GM12873 (cell line): ENCODE results near the gene UBD.

ENCODE experiments used
- CTCF ChIP-seq: IDR thresholded peaks from 2 replicates; pipeline ENCODE4 v1.5.1; 2012; ENCODE audit warnings: low read depth, mild to moderate bottlenecking, moderate library complexity, low read length, control low read depth; ENCODE audit not compliant: insufficient read depth; ENCODE audit errors: missing control alignments

UBD gene

DNA sequence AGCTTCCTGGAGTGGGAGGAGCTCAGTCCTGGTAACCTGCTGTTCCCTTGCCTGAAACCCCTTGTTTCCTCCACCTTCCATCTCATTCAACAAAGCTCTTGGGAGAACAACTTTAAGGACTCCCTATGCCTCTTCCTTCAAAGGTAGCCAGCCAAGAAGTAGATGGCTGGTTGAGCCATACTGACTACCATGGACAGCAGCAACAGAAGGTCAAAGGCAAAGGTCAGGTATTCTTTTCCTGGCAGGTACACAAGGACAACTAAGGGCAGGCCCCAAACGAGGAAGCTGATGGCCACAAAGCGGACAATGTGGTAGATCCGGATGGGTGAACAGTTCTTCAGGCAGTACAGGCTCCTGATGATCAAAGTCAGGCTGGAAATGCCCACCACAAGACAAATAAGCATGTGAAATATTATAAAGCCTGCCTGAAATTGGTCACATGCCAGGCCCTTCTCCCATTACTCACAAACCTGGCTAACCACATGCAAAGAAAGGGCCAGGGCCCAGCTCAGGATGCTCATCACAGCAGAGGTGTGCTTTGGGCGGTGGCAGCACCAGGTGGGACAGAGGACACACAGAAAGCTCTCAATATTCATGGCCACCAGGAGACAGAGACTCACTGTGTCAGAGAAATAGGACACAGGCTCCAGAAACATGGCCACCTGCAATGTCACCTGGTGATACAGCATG is 21.7 kb downstream of the UBD start:
- TF ChIP-seq CTCF, result no peak

DNA sequence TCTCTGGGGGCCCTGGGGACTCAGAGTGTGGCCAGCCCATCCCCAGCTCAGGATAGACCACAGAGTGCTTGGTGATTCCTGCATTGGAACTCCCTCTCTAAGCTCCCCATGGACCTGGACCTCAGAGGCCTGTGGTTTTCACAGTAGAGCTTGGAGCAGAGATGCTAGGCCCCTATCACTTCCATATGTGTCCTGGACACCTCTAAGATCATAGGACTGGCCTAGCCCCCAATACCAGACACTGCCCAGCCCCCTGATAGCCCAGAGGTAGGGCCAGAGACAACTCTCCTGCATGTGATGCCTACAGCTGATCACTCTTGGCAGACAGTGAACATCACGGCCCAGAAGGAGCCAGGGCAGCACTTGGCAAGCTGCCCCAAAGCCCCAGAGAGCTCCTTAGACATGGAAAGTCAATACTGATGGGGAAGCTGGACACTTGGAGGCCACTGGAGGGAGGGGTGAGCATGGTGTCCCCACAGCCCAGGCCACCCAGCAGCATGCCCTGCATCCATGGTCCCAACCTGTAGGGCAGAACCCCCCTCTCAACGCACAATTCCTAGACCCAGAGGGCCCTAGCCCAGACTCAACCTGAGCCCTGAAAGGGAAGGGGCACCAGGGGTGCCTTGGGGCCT is 27.1 kb downstream of the UBD start:
- no peak for TF ChIP-seq CTCF

- TF ChIP-seq CTCF, result no peak
Measured at GRCh38 chr6:29531668-29532067, 27.9 kb downstream of the UBD start.

GRCh38 chr6:29530671-29531310 is 28.7 kb downstream of the UBD start:
- no peak for TF ChIP-seq CTCF

DNA sequence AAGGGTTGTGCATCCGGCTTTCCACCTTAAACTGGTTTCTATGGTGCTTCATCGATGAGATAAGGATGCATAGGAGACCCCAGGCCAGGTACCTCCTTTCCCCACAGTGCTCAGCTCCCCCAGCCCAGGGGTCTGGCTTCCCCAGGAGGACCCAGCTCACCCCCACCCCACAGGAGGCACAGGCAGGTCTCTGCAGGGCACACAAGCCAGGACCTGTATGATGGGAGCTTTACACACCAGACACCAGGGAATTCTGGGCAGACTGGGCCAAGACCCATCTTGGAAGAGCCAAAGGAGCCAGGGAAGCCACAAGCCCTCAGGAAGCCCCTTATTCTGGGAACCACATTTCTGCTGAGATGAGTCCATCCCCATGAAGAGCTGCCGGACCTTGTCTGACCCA is 29.6 kb downstream of the UBD start:
- no peak for TF ChIP-seq CTCF

DNA sequence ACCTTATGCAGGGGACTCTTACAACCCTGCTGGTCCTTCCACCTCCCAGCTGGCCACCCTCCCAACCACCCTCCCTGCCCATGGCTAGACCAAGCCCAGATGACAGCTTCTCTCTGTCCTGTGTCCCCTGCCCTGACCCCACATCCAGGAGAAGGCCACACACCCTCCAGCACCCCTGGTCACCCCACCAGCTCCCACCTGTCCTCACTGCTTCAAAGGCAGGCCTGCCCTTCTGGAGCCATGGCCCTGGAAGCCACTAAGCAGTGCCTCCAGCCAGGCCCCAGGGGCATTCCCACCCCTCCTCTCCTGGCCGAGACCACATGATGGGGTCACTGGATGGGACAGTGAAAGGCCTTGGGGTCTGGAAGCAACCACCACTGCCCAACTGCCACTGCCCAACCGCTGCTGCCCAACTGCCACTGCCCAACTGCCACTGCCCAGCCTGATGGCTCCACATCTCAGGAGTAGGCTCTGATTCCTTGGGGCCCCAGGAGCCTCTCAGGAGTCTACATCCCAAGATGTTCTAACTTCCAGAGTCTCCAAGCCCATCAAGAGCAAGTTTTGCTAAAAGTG is 30.5 kb downstream of the UBD start:
- no peak for TF ChIP-seq CTCF

DNA sequence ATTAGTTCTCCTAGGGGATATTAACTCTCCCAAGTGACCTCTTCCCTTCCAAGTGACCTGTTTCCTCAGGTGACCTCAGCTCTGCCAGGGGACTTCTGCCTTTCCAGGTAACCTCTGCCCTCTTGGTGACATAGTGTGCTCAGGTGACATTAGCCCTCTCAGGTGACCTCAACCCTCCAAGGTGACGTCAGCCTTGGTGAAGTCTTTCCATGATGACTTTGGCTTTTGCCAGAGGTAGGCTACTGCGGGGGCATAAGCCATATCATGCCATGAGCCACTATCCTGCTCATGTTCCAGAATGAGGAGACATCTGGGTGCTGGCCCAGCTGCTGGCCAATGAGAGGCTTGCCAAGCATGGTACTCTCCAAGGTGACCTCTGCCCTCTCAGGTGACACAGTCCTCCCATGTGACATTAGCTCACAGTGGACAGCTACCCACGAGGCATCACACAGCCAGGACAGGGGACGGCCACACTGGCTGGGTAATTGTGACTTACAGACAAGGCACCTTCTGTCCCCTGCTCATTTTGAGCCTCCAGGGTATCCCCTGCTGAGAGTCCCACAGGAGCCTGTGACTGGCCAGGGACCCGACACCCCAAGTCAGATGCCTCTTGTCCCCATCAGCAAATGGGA is 31.1 kb downstream of the UBD start:
- no peak for TF ChIP-seq CTCF
